Measurements from ENCODE around the gene IL7R. TPM values are rescaled to one million over a fixed set of nuclear protein-coding genes. Genes with fewer than 3 reads are reported as not detected.

The IL7R gene
- total RNA-seq, 4 donors from 2014 or later = 2.8 to 6.3 (median 5.7) TPM

DNA sequence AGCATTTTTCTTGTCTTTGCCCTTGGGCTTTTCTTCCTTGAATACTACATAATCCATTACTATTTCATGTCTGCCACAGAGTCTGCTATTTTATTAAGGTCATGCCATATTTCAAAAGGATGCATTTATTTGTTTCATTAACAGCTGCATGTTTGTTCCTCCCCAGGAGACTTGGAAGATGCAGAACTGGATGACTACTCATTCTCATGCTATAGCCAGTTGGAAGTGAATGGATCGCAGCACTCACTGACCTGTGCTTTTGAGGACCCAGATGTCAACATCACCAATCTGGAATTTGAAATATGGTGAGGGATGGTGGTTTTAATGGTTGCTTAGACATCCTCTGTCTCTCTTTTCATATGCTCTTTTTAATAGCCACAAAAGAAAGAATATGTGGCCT, 4.0 kb downstream of the IL7R start:
- no peaks in the 10 kb centered on the region for H3K9me3 ChIP-seq
- WGBS, 2 donors = 73 to 84% methylated on average over 1 of the region's 1 CpG
- TF ChIP-seq POLR2A (IDR thresholded peaks at IDR 0.05) (no peak), EP300 (IDR thresholded peaks at IDR 0.05) (no peak)
- TF ChIP-seq, protein P1, sequence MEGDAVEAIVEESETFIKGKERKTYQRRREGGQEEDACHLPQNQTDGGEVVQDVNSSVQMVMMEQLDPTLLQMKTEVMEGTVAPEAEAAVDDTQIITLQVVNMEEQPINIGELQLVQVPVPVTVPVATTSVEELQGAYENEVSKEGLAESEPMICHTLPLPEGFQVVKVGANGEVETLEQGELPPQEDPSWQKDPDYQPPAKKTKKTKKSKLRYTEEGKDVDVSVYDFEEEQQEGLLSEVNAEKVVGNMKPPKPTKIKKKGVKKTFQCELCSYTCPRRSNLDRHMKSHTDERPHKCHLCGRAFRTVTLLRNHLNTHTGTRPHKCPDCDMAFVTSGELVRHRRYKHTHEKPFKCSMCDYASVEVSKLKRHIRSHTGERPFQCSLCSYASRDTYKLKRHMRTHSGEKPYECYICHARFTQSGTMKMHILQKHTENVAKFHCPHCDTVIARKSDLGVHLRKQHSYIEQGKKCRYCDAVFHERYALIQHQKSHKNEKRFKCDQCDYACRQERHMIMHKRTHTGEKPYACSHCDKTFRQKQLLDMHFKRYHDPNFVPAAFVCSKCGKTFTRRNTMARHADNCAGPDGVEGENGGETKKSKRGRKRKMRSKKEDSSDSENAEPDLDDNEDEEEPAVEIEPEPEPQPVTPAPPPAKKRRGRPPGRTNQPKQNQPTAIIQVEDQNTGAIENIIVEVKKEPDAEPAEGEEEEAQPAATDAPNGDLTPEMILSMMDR (IDR thresholded peaks at IDR 0.05) = no peak

DNA sequence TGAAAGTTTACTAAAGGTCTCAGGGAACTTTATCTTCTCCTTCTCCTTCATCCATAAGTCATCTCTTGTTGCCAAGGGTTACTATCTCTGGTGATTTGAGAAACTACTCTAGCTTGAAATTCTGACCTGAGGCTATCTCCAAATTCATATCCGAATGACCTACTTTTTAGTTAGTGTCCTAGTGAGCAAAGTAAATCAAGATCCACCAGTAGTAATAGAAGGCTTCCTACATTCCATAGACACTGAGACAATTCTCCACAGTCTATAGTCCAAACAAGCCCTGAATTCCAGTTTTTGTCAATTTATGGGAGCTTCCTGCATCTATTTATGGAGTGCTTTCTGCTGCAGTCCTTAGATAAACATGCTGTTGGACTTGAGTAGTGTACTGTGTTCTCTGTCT, 5.0 kb downstream of the IL7R start:
- H3K36me3 ChIP-seq = no peaks in the 10 kb centered on the region
- no peaks in the 10 kb centered on the region for H3K9me3 ChIP-seq
- H3K4me1 ChIP-seq = peaks cover 0 to 5% (median 2%) of the 10 kb centered on the region in 4 donors
- DNase-seq (ENCODE audit: low spot score in 2 of 2) = no peak
- no peak for TF ChIP-seq EP300 (IDR thresholded peaks at IDR 0.05)
- no peak for TF ChIP-seq POLR2A (IDR thresholded peaks at IDR 0.05)
- TF ChIP-seq, protein P1 (IDR thresholded peaks at IDR 0.05) = no peak
- peak overlapping the region in 1 of 4 donors; percentile 6 for H3K4me3 ChIP-seq
- WGBS, 2 donors = 74 to 86% methylated on average over 1 of the region's 1 CpG
- H3K27ac ChIP-seq = no peak overlapping the region
- H3K27me3 ChIP-seq = no peaks in the 10 kb centered on the region

More for the DNA sequence above, 4.0 kb downstream of the IL7R start:
- Histone ChIP-seq H3K4me3 (no peak overlapping the region), H3K27ac (peak overlapping the region in 1 of 4 donors; percentile 39), H3K27me3 (no peaks in the 10 kb centered on the region), H3K36me3 (no peaks in the 10 kb centered on the region), H3K4me1 (peaks cover 0 to 5% (median 2%) of the 10 kb centered on the region in 4 donors)
- no peak for DNase-seq (ENCODE audit: low spot score in 2 of 2)

DNA sequence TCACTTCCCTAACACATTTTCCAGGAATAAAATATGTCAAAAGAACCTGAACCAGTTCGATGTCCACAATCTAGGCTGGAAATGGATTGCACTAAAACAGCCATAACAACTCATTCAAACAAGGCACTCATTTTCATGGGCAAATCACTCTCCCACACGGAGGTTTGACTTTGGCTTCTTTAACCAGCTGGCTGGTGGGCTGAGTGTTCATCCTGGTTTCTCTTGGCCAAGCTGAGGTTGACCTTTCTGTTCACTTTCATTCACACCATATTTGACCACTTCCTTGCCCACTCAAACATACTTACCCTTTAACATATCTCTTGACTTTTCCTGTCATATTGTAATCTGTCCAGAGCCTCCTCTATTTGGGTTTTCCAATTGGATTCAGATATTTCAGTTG, 5.4 kb downstream of the IL7R start:
- no peaks in the 10 kb centered on the region for H3K9me3 ChIP-seq
- peaks cover 0 to 5% (median under 1%) of the 10 kb centered on the region in 4 donors for H3K4me1 ChIP-seq
- DNase-seq (ENCODE audit: low spot score in 2 of 2) = no peak
- TF ChIP-seq, protein P1 (IDR thresholded peaks at IDR 0.05) = no peak
- TF ChIP-seq POLR2A (IDR thresholded peaks at IDR 0.05) = no peak
- TF ChIP-seq EP300 (IDR thresholded peaks at IDR 0.05) = no peak
- H3K27me3 ChIP-seq = no peaks in the 10 kb centered on the region
- H3K36me3 ChIP-seq = no peaks in the 10 kb centered on the region
- no peak overlapping the region for H3K27ac ChIP-seq
- 43 to 46% methylated on average over 2 of the region's 2 CpGs for WGBS, 2 donors
- H3K4me3 ChIP-seq = no peak overlapping the region

DNA sequence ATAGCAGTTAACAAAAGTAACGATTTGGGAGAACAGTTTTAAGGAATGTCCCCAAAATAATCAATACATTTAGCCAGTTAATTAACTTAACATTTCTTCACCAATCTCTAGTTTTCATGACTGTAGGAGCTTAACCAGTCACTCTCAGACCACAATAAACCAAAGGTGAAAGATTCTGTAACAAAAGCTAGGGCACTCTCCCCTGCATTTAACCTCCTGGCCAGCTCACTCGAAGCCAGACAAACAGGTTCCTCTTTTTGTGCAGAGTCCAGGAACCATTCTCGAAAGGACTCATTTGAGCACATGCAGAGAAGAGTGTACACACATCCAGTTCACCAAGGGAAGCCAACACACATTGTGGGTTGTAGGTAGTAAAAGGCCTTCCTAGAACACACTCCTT, 6.5 kb downstream of the IL7R start:
- no peak for DNase-seq (ENCODE audit: low spot score in 2 of 2)
- TF ChIP-seq, protein P1 (IDR thresholded peaks at IDR 0.05) = no peak
- no peak for TF ChIP-seq POLR2A (IDR thresholded peaks at IDR 0.05)
- no peak for TF ChIP-seq EP300 (IDR thresholded peaks at IDR 0.05)
- 80 to 82% methylated on average over 3 of the region's 3 CpGs for WGBS, 2 donors
- peaks cover 0 to 2% (median 0%) of the 10 kb centered on the region in 4 donors for H3K4me1 ChIP-seq
- H3K4me3 ChIP-seq = no peak overlapping the region
- no peaks in the 10 kb centered on the region for H3K36me3 ChIP-seq
- H3K27me3 ChIP-seq = no peaks in the 10 kb centered on the region
- no peak overlapping the region for H3K27ac ChIP-seq
- H3K9me3 ChIP-seq = no peaks in the 10 kb centered on the region

DNA sequence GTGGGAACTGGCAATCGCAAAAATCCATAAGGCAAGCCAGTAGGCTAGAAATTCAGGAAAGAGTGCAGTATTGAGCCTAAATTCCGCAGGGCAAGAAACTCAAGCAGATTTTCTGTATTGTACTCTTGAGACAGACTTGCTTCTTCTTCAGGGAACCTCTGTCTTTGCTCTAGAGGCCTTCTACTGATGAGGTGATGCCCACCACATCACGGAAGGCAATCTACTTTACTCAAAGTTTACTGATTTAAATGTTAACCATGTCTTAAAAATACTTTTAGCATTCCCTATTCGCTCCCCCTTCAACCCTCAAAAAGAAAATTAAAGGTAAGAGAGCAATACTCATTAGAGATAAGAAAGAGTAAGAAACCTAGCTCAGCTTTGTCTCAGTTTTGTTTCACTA, 11.3 kb downstream of the IL7R start:
- Histone ChIP-seq H3K27me3 (no peaks in the 10 kb centered on the region), H3K36me3 (no peaks in the 10 kb centered on the region), H3K27ac (no peak overlapping the region), H3K4me1 (no peaks in the 10 kb centered on the region), H3K9me3 (no peaks in the 10 kb centered on the region), H3K4me3 (no peak overlapping the region)
- TF ChIP-seq, protein P1 (IDR thresholded peaks at IDR 0.05) = no peak
- TF ChIP-seq POLR2A (IDR thresholded peaks at IDR 0.05) (no peak), EP300 (IDR thresholded peaks at IDR 0.05) (no peak)
- WGBS, 2 donors = 91 to 92% methylated on average over 4 of the region's 4 CpGs
- DNase-seq (ENCODE audit: low spot score in 2 of 2) = no peak
